SH-SY5Y (cell line): ENCODE data around the gene ACE.

Experiments used
- GATA2 ChIP-seq: IDR thresholded peaks from 2 replicates; pipeline ENCODE4 v1.6.1; 2011; ENCODE audit warnings: mild to moderate bottlenecking, low read depth, low read length
- GATA3 ChIP-seq: IDR thresholded peaks from 2 replicates; pipeline ENCODE4 v1.6.1; 2011; ENCODE audit warnings: low read depth, mild to moderate bottlenecking, low read length, moderate library complexity

DNA sequence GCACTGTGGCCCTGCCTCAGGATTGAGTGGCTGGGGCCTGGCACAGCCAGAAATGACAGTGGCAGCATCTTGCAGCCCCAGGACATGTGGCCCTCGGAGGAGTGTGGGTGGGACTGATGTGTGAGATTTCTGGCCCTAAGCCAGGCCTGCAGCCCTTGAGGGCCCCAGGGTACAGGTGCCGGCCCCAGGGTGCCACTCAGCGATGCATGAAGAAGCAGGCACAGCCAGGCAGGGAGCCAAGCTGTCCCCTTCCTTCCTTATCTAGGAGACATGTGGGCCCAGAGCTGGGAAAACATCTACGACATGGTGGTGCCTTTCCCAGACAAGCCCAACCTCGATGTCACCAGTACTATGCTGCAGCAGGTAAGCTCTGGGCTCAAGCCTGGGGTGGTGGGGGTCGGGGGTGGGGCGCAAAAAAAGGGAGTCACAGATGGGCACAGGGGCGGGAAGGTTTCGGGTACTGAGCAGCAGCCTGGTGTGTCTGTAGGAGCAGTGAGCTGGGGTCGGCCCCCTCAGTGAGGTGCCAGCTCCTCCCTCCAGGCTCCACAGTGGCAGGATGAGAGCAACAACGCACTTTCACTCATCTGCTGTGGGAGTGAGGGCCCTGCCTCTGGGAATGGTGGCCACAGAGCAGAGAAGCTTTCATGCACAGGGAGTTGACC, 4.1 kb downstream of the ACE start:
- TF ChIP-seq GATA2 (0 out of 2 replicates have a peak, but pooled peaks have one; percentile 26), GATA3 (no peak)
